OCI-LY3 (cell line): Measurements from ENCODE around the gene ADGRD1.

Experiments
- H2AFZ ChIP-seq: fragments of 200-600, 300-600 bp; shearing (Covaris generic); 2 replicates; pipeline ENCODE4 v1.6.0; 2014; ENCODE audit warnings: antibody characterized with exemption, low read depth, low read length
- H3K27ac ChIP-seq: fragments of 200-600, 300-600 bp; sonication (generic); 2 replicates; pipeline ENCODE4 v1.5.1; 2014; ENCODE audit warnings: mild to moderate bottlenecking, low read length, moderate library complexity, mixed read lengths
- H3K27me3 ChIP-seq: fragments of 200-600, 300-600 bp; sonication (generic); 2 replicates; pipeline ENCODE4 v1.6.1; 2014; ENCODE audit warnings: low read depth, low read length, mixed read lengths
- H3K36me3 ChIP-seq: fragments of 200-600, 300-600 bp; sonication (generic); replicated peaks from 2 replicates; pipeline ENCODE3; 2014; ENCODE audit warnings: low read depth, low read length, mixed read lengths
- H3K4me1 ChIP-seq: fragments of 300-600, 200-600 bp; sonication (generic); 2 replicates; pipeline ENCODE4 v1.6.1; 2014; ENCODE audit warnings: low read length, mixed read lengths
- H3K4me2 ChIP-seq: fragments of 200-600, 300-600 bp; sonication (generic); 2 replicates; pipeline ENCODE4 v1.6.1; 2014; ENCODE audit warnings: low read length, mixed read lengths
- H3K4me3 ChIP-seq: fragments of 300-600, 200-600 bp; sonication (generic); 2 replicates; pipeline ENCODE4 v1.5.1; 2014; ENCODE audit warnings: antibody characterized with exemption, mild to moderate bottlenecking, low read length, moderate library complexity
- H3K79me2 ChIP-seq: fragments of 300-600, 200-600 bp; shearing (Covaris generic); 2 replicates; pipeline ENCODE4 v1.6.1; 2014; ENCODE audit warnings: mild to moderate bottlenecking, low read length, mixed read lengths
- H3K9ac ChIP-seq: fragments of 300-600, 200-600 bp; shearing (Covaris generic); 2 replicates; pipeline ENCODE4 v1.6.0; 2014; ENCODE audit warnings: mild to moderate bottlenecking, low read length, moderate library complexity
- H3K9me3 ChIP-seq: fragments of 200-600, 300-600 bp; shearing (Covaris generic); 2 replicates; pipeline ENCODE4 v1.6.1; 2014; ENCODE audit warnings: low read length, mixed read lengths; ENCODE audit not compliant: insufficient read depth
- H4K20me1 ChIP-seq: fragments of 200-600, 300-600 bp; sonication (generic); 2 replicates; pipeline ENCODE4 v1.6.1; 2016; ENCODE audit warnings: low read length, mixed read lengths; ENCODE audit not compliant: insufficient read depth
- CTCF ChIP-seq: fragments of 200-600, 300-600 bp; sonication (generic); IDR thresholded peaks from 2 replicates; pipeline ENCODE4 v1.5.1; 2014; ENCODE audit warnings: antibody characterized with exemption, low read length, low read depth
- EZH2phosphoT487 ChIP-seq: fragments of 200-600 bp; shearing (Covaris generic); IDR thresholded peaks from 2 replicates; pipeline ENCODE4 v1.6.1; 2018; ENCODE audit warnings: antibody characterized with exemption, mixed run types, low read depth

The ADGRD1 gene

GRCh38 chr12:130989391-130989790, 35.7 kb downstream of the ADGRD1 start:
- Histone ChIP-seq H3K79me2 (no peaks in the 10 kb centered on the region), H3K36me3 (no peaks in the 10 kb centered on the region), H3K4me1 (no peaks in the 10 kb centered on the region), H3K27me3 (peaks cover 20% of the 10 kb centered on the region), H2AFZ (no peak overlapping the region), H3K4me2 (no peak overlapping the region), H4K20me1 (no peaks in the 10 kb centered on the region), H3K9me3 (no peaks in the 10 kb centered on the region), H3K27ac (no peak overlapping the region), H3K9ac (no peak overlapping the region), H3K4me3 (no peak overlapping the region)
- TF ChIP-seq CTCF (no peak), EZH2phosphoT487 (no peak)

- TF ChIP-seq CTCF (no peak), EZH2phosphoT487 (no peak)
These were observed 36.3 kb downstream of the ADGRD1 start for GRCh38 chr12:130990034-130990433.

GRCh38 chr12:130992448-130992847, 38.7 kb downstream of the ADGRD1 start:
- no peak overlapping the region for H3K4me2 ChIP-seq
- H3K9ac ChIP-seq, result no peak overlapping the region

More at GRCh38 chr12:130990034-130990433, 36.3 kb downstream of the ADGRD1 start:
- H3K4me1 ChIP-seq, result no peaks in the 10 kb centered on the region
- no peak overlapping the region for H3K27ac ChIP-seq
- H3K4me3 ChIP-seq, result no peak overlapping the region
- no peak overlapping the region for H3K9ac ChIP-seq
- H2AFZ ChIP-seq, result no peak overlapping the region
- no peaks in the 10 kb centered on the region for H3K9me3 ChIP-seq
- no peaks in the 10 kb centered on the region for H3K79me2 ChIP-seq
- no peak overlapping the region for H3K4me2 ChIP-seq
- peaks cover 20% of the 10 kb centered on the region for H3K27me3 ChIP-seq
- H4K20me1 ChIP-seq, result no peaks in the 10 kb centered on the region
- H3K36me3 ChIP-seq, result no peaks in the 10 kb centered on the region

GRCh38 chr12:130992979-130993538, 39.4 kb downstream of the ADGRD1 start:
- Histone ChIP-seq H3K4me2 (no peak overlapping the region), H3K4me3 (no peak overlapping the region), H3K27me3 (peaks cover 9% of the 10 kb centered on the region; the same call in 1 of the 2 replicates), H4K20me1 (no peaks in the 10 kb centered on the region), H3K4me1 (no peaks in the 10 kb centered on the region), H3K9me3 (no peaks in the 10 kb centered on the region), H3K36me3 (no peaks in the 10 kb centered on the region), H2AFZ (no peak overlapping the region), H3K79me2 (no peaks in the 10 kb centered on the region), H3K9ac (no peak overlapping the region), H3K27ac (no peak overlapping the region)
- no peak for TF ChIP-seq EZH2phosphoT487

More at GRCh38 chr12:130992448-130992847, 38.7 kb downstream of the ADGRD1 start:
- H3K4me1 ChIP-seq, result no peaks in the 10 kb centered on the region
- H4K20me1 ChIP-seq, result no peaks in the 10 kb centered on the region
- H3K36me3 ChIP-seq, result no peaks in the 10 kb centered on the region
- H3K79me2 ChIP-seq, result no peaks in the 10 kb centered on the region
- TF ChIP-seq CTCF, result no peak
- no peak for TF ChIP-seq EZH2phosphoT487
- H2AFZ ChIP-seq, result no peak overlapping the region
- H3K9me3 ChIP-seq, result no peaks in the 10 kb centered on the region
- peaks cover 11% of the 10 kb centered on the region; the same call in 1 of the 2 replicates for H3K27me3 ChIP-seq
- H3K27ac ChIP-seq, result no peak overlapping the region
- no peak overlapping the region for H3K4me3 ChIP-seq
